A549 (cell line): ENCODE measurements around the gene RTKN2. TPM values are rescaled to one million over a fixed set of nuclear protein-coding genes. Genes with fewer than 3 reads are reported as not detected.

Experiments
- ATAC-seq, 2 experiments: fragments of 200-7000 bp in 1 of 2; fragments of >200 bp in 1 of 2; cut with Nextera tagmentation in 1 of 2; cut with Tn5 transposase in 1 of 2; 3 replicates each; pipeline versions ENCODE4 v1.8.0 to v1.9.1; 2018 to 2020; ENCODE audit warnings: mild to moderate bottlenecking in 1 of 2, moderate library complexity in 1 of 2
- CTCF ChIA-PET: fragments of 300-600 bp; sonication (Branson Sonifier 250); formaldehyde crosslinking; extraction: SDS; loops from one replicate; lab custom pipeline; 2021; ENCODE audit warnings: antibody characterized with exemption, inconsistent platforms; lab: Yijun Ruan, JAX
- POLR2A ChIA-PET: fragments of 350-600 bp; formaldehyde crosslinking; extraction: SDS; loops from one replicate; lab custom pipeline; 2021; ENCODE audit warnings: antibody characterized with exemption, inconsistent platforms; lab: Yijun Ruan, JAX
- DNase-seq, 2 experiments: peaks; one replicate each; pipeline versions ENCODE4 v3.0.0 to v3.0.0-alpha.2; 2011 to 2016; ENCODE audit warnings: low read depth in 1 of 2, low spot score in 1 of 2
- FAIRE-seq: peaks from 2 replicates; lab custom pipeline; 2011; peaks lifted over from hg19 to GRCh38; lab: Jason Lieb, UNC
- H3K27ac ChIP-seq, 2 experiments: fragments of >200 bp; sonication (Bioruptor Twin); formaldehyde crosslinking; 3 replicates each; pipeline ENCODE4 v1.5.1; 2016 to 2017
- H3K4me1 ChIP-seq: fragments of >200 bp; sonication (Bioruptor Twin); formaldehyde crosslinking; 3 replicates; pipeline ENCODE4 v1.6.1; 2016
- H3K4me2 ChIP-seq: fragments of >200 bp; sonication (Bioruptor Twin); formaldehyde crosslinking; 3 replicates; pipeline ENCODE4 v1.6.1; 2016
- H3K4me3 ChIP-seq: fragments of >200 bp; sonication (Bioruptor Twin); formaldehyde crosslinking; 3 replicates; pipeline ENCODE4 v1.5.1; 2016
- H3K9me3 ChIP-seq: fragments of >200 bp; sonication (Bioruptor Twin); formaldehyde crosslinking; 3 replicates; pipeline ENCODE4 v1.6.1; 2016
- CTCF ChIP-seq: fragments of >200 bp; sonication (Bioruptor Twin); formaldehyde crosslinking; IDR thresholded peaks from 3 replicates; pipeline ENCODE4 v1.5.1; 2016
- EHF ChIP-seq: fragments of 250-450 bp; sonication (Bioruptor Pico); IDR thresholded peaks from 2 replicates; pipeline ENCODE4 v1.5.0; 2020; ENCODE audit warnings: mild to moderate bottlenecking
- EHMT2 ChIP-seq: fragments of 200-600 bp; sonication (generic); IDR thresholded peaks from 2 replicates; pipeline ENCODE4 v1.6.1; 2016; ENCODE audit warnings: antibody characterized with exemption, low read depth, mild to moderate bottlenecking, moderate library complexity
- FOXS1 ChIP-seq: fragments of 250-450 bp; sonication (Bioruptor Pico); IDR thresholded peaks from 2 replicates; pipeline ENCODE4 v1.5.0; 2020; ENCODE audit warnings: mild to moderate bottlenecking, moderate library complexity
- GATA3 ChIP-seq: IDR thresholded peaks from 2 replicates; pipeline ENCODE4 v1.6.1; 2012; ENCODE audit warnings: borderline replicate concordance
- HMGXB4 ChIP-seq: fragments of 250-450 bp; sonication (Bioruptor Pico); IDR thresholded peaks from 2 replicates; pipeline ENCODE4 v1.5.0; 2021; ENCODE audit warnings: mild to moderate bottlenecking, moderate library complexity, borderline replicate concordance
- HOXA7 ChIP-seq: fragments of 250-450 bp; sonication (Bioruptor Pico); IDR thresholded peaks from 2 replicates; pipeline ENCODE4 v1.5.0; 2020; ENCODE audit warnings: mild to moderate bottlenecking, moderate library complexity
- HOXB13 ChIP-seq: fragments of 250-450 bp; sonication (Bioruptor Pico); IDR thresholded peaks from 2 replicates; pipeline ENCODE4 v1.5.0; 2020; ENCODE audit warnings: low read depth, mild to moderate bottlenecking, moderate library complexity
- KDM5A ChIP-seq: fragments of 200-600 bp; sonication (generic); IDR thresholded peaks from 2 replicates; pipeline ENCODE4 v1.6.1; 2016; ENCODE audit warnings: antibody characterized with exemption, mild to moderate bottlenecking
- MAZ ChIP-seq: fragments of 150-350 bp; IDR thresholded peaks from 2 replicates; pipeline ENCODE4 v1.6.1; 2014; ENCODE audit warnings: antibody characterized with exemption, low read depth, low read length, borderline replicate concordance
- NR3C1 ChIP-seq: fragments of >200 bp; sonication (Bioruptor Twin); formaldehyde crosslinking; IDR thresholded peaks from 3 replicates; pipeline ENCODE4 v1.6.1; 2017
- PHF8 ChIP-seq: fragments of 200-600 bp; sonication (generic); IDR thresholded peaks from 2 replicates; pipeline ENCODE4 v1.6.1; 2016; ENCODE audit warnings: low read depth, mild to moderate bottlenecking, antibody characterized with exemption, moderate library complexity, borderline replicate concordance
- RAD21 ChIP-seq, 2 experiments: fragments of >200 bp in 1 of 2; sonication (Bioruptor Twin) in 1 of 2; formaldehyde crosslinking in 1 of 2; IDR thresholded peaks in 1 of 2; conservative IDR thresholded peaks in 1 of 2; 2 replicates in 1 of 2; 3 replicates in 1 of 2; pipeline ENCODE4 v1.6.1; 2012 to 2018; ENCODE audit warnings: inconsistent platforms in 1 of 2
- RARB ChIP-seq: fragments of 250-450 bp; sonication (Bioruptor Pico); IDR thresholded peaks from 2 replicates; pipeline ENCODE4 v1.8.0; 2021; ENCODE audit warnings: mild to moderate bottlenecking, moderate library complexity
- RFX5 ChIP-seq: fragments of 450-650 bp; IDR thresholded peaks from 2 replicates; pipeline ENCODE4 v1.7.1; 2014; ENCODE audit warnings: antibody characterized with exemption, mild to moderate bottlenecking, moderate library complexity
- SMC3 ChIP-seq: fragments of >200 bp; sonication (Bioruptor Twin); formaldehyde crosslinking; IDR thresholded peaks from 3 replicates; pipeline ENCODE4 v1.6.1; 2018; ENCODE audit warnings: inconsistent platforms
- ZC3H11A ChIP-seq: fragments of 450-650 bp; IDR thresholded peaks from 2 replicates; pipeline ENCODE4 v1.6.1; 2014; ENCODE audit warnings: antibody characterized with exemption, mild to moderate bottlenecking
- ZFP36 ChIP-seq: fragments of 450-650 bp; IDR thresholded peaks from 2 replicates; pipeline ENCODE4 v1.6.1; 2014; ENCODE audit warnings: borderline replicate concordance; ENCODE audit not compliant: partially characterized antibody
- ZNF302 ChIP-seq: fragments of 250-450 bp; sonication (Bioruptor Pico); IDR thresholded peaks from 2 replicates; pipeline ENCODE4 v1.9.0; 2021; ENCODE audit warnings: inconsistent platforms, mild to moderate bottlenecking, moderate library complexity
- ZSCAN20 ChIP-seq: fragments of 250-450 bp; sonication (Bioruptor Pico); IDR thresholded peaks from 2 replicates; pipeline ENCODE4 v1.8.0; 2022; ENCODE audit warnings: mild to moderate bottlenecking, moderate library complexity
- WGBS: methylation state at CpG from one replicate; pipeline ENCODE4 v1.1.6; 2017; ENCODE audit errors: missing lambda C conversion rate; 5-methylcytosine and 5-hydroxymethylcytosine counted together
- polyA plus RNA-seq, 4 experiments: library from polyadenylated mRNA; depleted of rRNA in 3 of 4; stranded (reverse); fragments of >200 nt; fragmentation: RNase III in 1 of 4; extraction: RNeasy Plus Mini Kit Qiagen cat#74134 plus additional on column Dnase treatment in 1 of 4; gene quantifications; 2 replicates in 3 of 4; 3 replicates in 1 of 4; pipeline ENCODE4 v1.2.3, GENCODE V29; 2011 to 2017

RTKN2 gene
- polyA plus RNA-seq, 2 of the 4 experiments (the other 2 are of a cell fraction): 1.8 to 2.4 TPM

- ChIA-PET POLR2A (no interaction called here), CTCF (no interaction called here)
- Histone ChIP-seq H3K27ac (no peak overlapping the region), H3K4me2 (no peak overlapping the region), H3K4me1 (peaks cover 11% of the 10 kb centered on the region; the same call in 2 of the 3 replicates)
- DNase-seq: no peak
- no peak for FAIRE-seq
- ATAC-seq: no peak
- 89% methylated on average over 1 of the region's 1 CpG for WGBS
- TF ChIP-seq NR3C1: no peak
- TF ChIP-seq, all 56 proteins: peak for 0
- H3K9me3 ChIP-seq: peaks cover 16% of the 10 kb centered on the region
- no peak overlapping the region for H3K4me3 ChIP-seq
These were observed 97.9 kb downstream of the RTKN2 start for GRCh38 chr10:62170732-62171131.

GRCh38 chr10:62166331-62167131, 102.1 kb downstream of the RTKN2 start:
- POLR2A ChIA-PET: no interaction called here
- 0 out of 6 replicates have a peak, but pooled peaks of 1 of the 2 experiments have one; percentile 33 for ATAC-seq
- Histone ChIP-seq H3K4me3 (no peak overlapping the region), H3K4me1 (peaks cover 11% of the 10 kb centered on the region; the same call in 2 of the 3 replicates)
- TF ChIP-seq NR3C1 (no peak), EHF (no peak), RFX5 (no peak), CTCF (no peak), RAD21 (conservative IDR thresholded peaks at IDR 0.05 in 1 of 2, IDR thresholded peaks at IDR 0.05 in 1 of 2) (no peak), ZC3H11A (no peak)
- TF ChIP-seq, all 56 proteins: peak for 0
- no peaks in the 10 kb centered on the region; the same call in 2 of the 3 replicates for H3K9me3 ChIP-seq
- 25% methylated on average over 4 of the region's 4 CpGs for WGBS
- DNase-seq (peak in 1 of 2 experiments; percentile 16), FAIRE-seq (peak; percentile 39)
- peak overlapping the region in 1 of 2 experiments; percentile 37; a peak in 2 of 6 replicates for H3K27ac ChIP-seq
- CTCF ChIA-PET: no interaction called here
- H3K4me2 ChIP-seq: peak overlapping the region; percentile 48

GRCh38 chr10:62165803-62166202, 102.8 kb downstream of the RTKN2 start:
- ChIA-PET POLR2A (no interaction called here), CTCF (no interaction called here)
- no peak overlapping the region for H3K4me2 ChIP-seq
- H3K4me1 ChIP-seq: peaks cover 11% of the 10 kb centered on the region; the same call in 2 of the 3 replicates
- ATAC-seq (no peak), DNase-seq (no peak), FAIRE-seq (no peak)
- no peak overlapping the region for H3K4me3 ChIP-seq
- 84% methylated on average over 4 of the region's 4 CpGs for WGBS
- H3K27ac ChIP-seq: no peak overlapping the region
- TF ChIP-seq MAZ (no peak), EHF (no peak), RAD21 (conservative IDR thresholded peaks at IDR 0.05 in 1 of 2, IDR thresholded peaks at IDR 0.05 in 1 of 2) (no peak), RFX5 (no peak), ZC3H11A (no peak), EHMT2 (no peak), ZFP36 (no peak), NR3C1 (no peak), FOXS1 (CRISPR knock-in tag) (no peak), HOXB13 (CRISPR knock-in tag) (no peak), PHF8 (no peak), ZSCAN20 (no peak), SMC3 (no peak), KDM5A (no peak), RARB (CRISPR knock-in tag) (no peak), HMGXB4 (no peak), HOXA7 (no peak), GATA3 (no peak), ZNF302 (CRISPR knock-in tag) (no peak)
- H3K9me3 ChIP-seq: no peaks in the 10 kb centered on the region
